Stimulated activated CD8-positive, alpha-beta memory T cell treated with anti-CD3 and anti-CD28 coated beads, Interleukin-15, amount 100 ng/mL, for 24 hours (primary cell): ENCODE results near the gene AMPH.
"Not testable (repeated sequence)": the region's sequence is repeated elsewhere in the genome, so short reads cannot be mapped to it uniquely, and the experiment has no call there.

Experiments used
- DNase-seq: peaks from one replicate; pipeline ENCODE4 v3.0.0-alpha.2; 2020; ENCODE audit warnings: low read depth

AMPH gene

GRCh38 chr7:38628630-38629385 is 2.4 kb downstream of the AMPH start:
- DNase-seq: no peak

- no peak for DNase-seq
Observed at GRCh38 chr7:38625866-38626265, 5.3 kb downstream of the AMPH start.

DNA sequence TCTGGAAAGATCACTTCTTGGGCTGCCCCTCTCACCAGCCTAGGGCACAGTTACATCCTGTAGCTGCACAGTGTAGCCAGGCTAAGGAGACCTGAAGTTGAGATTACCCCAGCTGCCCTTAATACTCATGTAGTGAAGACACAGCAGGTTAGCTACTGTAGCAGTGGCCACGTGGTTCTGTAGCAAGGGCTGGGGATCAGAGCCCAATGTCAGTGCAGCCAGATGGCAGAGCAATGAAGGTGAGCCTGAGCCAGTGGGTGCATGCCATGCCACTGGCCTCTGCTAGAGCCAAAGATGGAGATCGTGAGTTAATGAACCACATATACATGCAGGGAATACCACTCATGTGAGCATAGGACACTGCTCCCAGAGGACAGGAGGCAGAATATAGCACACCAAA is 15.5 kb downstream of the AMPH start:
- no peak for DNase-seq

DNA sequence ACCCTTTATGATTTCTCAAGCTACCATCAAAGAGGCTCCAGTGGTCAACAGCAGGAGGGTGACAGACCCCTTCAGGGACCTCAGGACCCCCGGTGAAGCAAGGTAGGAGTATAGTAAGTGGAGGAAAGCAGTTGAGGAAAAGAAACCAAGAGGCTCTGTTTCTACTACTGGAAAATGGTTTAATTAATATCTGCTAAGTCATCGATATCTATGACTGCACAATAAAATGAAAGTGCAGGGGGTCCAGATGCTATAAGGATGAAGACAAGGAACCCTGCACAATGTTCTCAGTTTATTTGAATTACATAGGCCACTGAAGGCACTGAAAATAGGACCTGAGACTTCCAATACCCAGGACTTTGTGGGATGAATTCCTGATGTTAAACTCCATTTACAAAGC is 23.7 kb downstream of the AMPH start:
- no peak for DNase-seq

GRCh38 chr7:38600741-38601140 is 30.4 kb downstream of the AMPH start:
- DNase-seq: no peak

- no peak for DNase-seq
Observed at GRCh38 chr7:38594949-38595348, 36.2 kb downstream of the AMPH start.

DNA sequence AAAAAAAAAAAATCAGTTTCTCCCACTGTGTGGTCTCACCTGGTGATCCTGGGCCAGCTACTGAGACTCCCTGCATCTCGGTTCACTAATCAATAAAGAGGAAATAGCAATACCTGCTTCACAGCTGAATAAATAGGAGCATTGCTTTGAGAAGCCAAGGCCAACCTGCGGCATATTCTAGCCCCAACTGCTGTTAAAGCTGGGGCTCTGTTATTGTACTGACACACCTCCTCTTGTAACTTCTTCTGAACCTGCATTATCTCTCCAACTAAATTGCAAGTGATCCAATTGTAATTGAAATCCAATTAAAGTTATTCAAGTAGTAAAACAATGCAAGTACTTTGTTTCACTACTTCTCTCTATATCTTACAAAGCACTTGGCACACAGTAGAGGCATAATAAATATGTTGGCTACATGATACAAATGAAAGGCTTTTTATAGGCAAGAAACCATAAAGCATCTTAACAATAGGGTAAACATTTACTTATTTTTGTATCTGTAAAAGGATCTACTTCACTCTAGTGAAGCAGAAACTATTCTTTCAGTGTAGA is 38.4 kb downstream of the AMPH start:
- no peak for DNase-seq

DNA sequence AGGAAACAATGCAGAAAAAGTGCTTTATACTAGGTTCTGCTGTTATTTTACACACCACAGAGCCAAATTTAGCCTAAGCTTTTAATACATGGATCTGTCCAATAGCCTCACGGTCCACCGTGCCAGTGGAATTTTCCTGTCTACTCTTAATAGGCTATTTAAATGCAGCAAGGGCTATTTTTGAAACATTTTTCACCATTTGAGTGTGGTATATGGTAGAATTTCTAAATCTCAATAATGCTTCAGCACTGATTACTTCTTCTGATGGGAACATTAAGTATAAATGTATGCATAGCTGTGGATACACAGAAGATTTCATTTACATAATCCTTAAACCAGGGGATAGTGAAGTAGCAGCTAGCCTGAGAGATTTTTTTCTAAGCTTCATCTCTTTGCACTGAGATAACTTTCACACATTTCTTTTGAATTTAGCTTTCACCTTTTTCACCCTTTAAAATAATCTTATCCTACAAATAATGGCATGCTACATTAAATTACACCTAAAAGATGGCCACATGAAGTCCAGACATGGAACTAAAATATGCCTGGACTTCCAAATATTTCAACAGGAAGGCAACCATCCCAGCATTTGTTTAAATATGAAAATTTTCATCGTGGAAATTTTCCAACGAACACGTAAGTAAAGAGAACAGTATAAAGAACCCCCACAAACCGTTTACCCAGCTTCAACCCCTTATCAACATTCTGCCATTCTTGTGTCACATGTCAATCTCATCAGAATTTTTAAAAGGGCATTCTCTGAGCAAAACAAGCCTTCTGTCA is 45.4 kb downstream of the AMPH start:
- no peak for DNase-seq

DNA sequence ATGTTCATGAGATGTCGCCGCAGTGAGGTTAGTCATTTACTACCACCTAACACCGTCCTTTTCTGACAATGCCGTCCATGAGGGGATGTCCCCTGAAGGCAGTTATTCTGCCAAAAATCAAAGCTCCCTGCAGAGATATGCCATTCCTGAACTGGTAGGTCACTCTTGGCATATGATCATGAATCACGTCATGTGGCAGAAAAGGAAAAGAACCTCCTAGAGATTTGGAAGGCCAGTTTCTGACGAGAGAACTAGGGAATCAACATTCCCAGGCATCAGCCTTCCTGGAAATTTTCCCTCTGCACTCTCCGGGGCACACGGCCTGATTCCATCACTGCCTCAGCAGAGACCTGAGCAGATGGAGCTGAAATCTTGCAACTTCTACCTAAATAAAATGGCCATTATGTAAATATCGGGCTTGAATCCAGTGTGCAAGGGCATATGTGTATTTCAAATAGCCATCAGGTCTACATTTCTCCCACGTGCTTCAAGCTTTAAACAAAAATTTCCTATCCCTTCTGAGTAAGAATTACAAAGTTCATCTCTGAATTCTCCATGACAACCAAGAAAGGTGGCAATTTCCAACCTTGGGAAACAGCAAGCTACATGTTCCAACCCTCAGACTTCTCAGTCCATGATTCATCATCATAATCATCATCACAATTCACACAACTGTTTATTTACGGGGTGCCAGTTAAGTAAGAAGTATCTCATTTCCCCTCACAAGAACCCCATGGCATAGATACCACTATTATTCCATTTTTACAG is 46.5 kb downstream of the AMPH start:
- DNase-seq: no peak

DNA sequence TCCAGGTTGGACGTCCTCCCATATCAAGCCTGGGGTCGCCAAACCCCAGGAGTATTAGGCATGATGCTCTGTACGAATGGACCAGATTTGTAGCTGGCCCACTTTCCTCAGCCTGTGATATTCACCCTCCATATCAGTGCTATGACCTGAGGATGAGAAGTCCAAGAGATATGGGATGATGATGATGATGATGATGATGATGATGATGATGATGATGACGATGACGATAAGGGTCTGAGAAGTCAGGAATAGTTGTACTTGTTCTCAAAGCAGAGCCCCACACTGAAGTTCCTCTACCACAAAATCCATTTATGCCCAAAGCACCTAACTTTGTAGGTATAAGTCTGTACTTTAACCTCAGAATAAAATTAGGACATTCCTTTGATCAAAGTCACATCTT is 50.7 kb downstream of the AMPH start:
- DNase-seq: no peak

- DNase-seq: no peak
Observed at GRCh38 chr7:38574086-38574485, 57.1 kb downstream of the AMPH start.

GRCh38 chr7:38571620-38572019 is 59.6 kb downstream of the AMPH start:
- not testable (repeated sequence) for DNase-seq

GRCh38 chr7:38568497-38568896 is 62.7 kb downstream of the AMPH start:
- DNase-seq: no peak

DNA sequence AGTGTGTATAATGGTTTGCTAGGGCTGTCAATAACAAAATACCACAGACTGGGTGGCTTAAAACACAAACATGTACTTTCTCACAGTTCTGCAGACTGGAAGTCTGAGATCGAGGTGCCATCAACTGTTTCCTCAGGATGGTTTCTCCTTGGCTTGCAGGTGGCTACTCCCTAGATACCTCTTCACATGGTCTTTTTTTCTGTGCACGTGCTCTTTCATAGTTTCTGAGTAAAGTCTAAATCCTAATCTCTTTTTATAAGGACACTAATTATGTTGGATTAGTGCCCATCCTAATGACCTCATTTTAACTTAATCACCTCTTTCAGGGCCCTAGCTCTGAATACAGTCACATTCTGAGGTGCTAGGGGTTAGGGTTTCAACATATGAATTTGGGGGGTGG is 65.9 kb downstream of the AMPH start:
- no peak for DNase-seq

- no peak for DNase-seq
Observed at GRCh38 chr7:38563741-38564140, 67.4 kb downstream of the AMPH start.

DNA sequence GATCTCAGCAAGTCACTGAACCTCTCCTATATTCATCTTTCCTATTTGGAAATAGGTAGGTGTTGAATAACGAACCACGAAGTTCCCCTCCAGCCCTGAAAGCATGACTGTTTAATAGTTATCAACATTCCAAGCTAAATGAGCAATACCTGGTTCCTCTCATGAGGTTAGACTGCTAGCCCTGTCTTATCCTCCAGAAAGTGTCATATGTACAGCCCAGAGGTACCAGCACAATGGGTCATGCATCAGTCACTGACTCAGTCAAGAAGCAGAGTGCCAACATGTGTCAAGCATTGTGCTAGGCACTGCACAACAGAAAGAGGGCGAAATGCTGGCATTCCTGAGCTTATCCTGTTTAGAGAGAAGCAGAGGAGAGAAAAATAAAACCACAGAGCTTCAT is 70.0 kb downstream of the AMPH start:
- no peak for DNase-seq

DNA sequence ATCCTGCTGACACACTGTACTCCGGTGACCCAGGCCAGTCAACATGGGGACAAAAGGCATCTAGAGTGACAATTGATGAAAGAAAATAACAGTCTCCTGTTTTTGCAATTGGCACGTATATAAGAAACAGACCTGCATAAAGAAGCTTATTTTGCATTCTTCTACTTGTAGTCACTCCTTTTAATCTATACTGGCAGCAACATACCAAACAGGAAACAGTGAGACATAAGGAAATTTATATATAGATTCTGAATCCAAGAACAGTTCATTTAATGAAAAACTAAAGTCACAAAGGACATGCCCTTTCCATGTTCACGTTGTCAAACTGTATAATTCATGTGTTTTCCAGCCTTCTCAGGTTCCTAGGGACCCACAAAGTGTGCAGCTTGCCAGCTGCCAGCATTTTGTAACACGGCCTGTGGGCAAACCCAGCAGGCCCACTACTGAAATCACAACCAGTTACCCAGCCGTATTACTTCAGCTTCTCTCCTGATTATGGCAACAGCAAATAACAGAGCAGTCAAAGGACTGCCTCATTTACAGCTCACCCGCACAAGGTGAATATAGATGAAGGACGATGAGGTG is 72.3 kb downstream of the AMPH start:
- no peak for DNase-seq

DNA sequence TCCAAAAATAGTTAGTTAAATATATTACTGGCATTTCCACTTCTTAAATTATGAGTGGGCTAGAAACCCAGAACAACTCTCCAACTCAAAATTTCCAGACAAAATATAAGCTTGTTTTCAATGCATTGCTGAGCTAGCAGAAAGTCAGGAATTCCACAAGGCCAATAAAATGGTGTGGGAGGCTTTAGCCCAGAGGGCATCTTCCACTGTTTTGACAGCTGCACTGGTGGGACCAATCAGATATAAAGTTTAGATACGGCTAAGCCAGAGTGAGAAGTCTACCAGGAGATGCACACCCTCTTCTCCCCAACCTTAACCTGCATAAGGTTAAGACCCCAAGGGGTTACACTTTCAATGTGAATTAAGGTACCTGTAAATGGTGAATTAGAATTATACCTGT is 76.6 kb downstream of the AMPH start:
- no peak for DNase-seq

- DNase-seq: no peak
Observed at GRCh38 chr7:38550836-38551235, 80.3 kb downstream of the AMPH start.

DNA sequence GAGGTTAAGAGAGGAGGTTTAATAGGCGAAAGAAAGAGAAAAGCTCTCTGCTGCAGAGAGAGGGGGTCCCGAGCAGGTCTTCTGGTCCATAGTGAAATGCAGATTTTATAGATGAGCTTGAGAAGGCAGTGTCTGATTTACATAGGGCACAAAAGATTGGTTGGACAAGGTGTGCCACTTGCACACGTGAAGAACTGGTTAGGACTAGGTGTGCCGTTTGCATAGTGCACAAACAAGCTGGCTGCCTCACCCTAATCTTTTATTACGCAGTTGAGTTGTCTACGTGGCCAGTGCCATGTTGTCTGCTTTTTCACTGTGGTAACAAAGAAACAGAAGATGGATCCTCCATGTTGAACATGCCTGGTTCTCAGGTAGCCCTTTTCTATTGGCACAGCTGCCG is 82.6 kb downstream of the AMPH start:
- no peak for DNase-seq

DNA sequence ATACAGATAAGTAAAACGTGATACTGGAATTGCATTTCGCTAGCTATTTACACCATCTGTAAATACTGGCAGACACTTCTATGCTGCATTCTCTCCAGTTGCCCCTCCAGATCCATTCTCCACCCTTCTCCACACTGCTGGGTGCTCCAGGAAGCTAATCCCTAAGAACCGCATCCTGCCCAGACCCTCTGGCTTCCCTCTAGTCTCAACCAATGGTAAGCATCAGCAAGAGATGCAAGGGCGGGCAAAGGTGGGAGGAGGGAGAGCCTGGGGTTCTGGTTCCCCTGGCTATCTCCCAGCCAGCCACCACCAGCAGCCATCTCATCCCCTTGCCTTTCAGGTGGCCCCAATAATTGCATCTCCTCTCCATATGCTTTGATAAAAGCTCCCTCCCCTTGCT is 84.4 kb downstream of the AMPH start:
- no peak for DNase-seq

- DNase-seq: no peak
Observed at GRCh38 chr7:38545977-38546376, 85.2 kb downstream of the AMPH start.
